Naive B cell (primary cell): ENCODE measurements around the gene WDR75. TPM values are rescaled to one million over a fixed set of nuclear protein-coding genes. Genes with fewer than 3 reads are reported as not detected.

ENCODE experiments used
- polyA plus RNA-seq, 6 donors: library from polyadenylated mRNA; unstranded; fragments of 300-500 nt; fragmentation: Illumina TruSeq; gene quantifications; one replicate each; pipeline ENCODE4 v1.2.3, GENCODE V29; 2021; ENCODE audit warnings: low read depth in 6 of 6

The WDR75 gene
- polyA plus RNA-seq, 6 donors from 2014 or later = 3.9 to 15.5 (median 13.8) TPM

Other genes with a start within 250 kb of the WDR75 start
- 1 to 10 TPM; 1.9 to 7.2 (median 3.3) TPM for gene SLC40A1, start 139.3 kb downstream of the WDR75 start, polyA plus RNA-seq
- 10 to 100 TPM; 36.5 to 52.5 (median 44.8) TPM for gene ASNSD1, start 220.0 kb downstream of the WDR75 start, polyA plus RNA-seq
- gene ANKAR, start 233.2 kb downstream of the WDR75 start, polyA plus RNA-seq = 10 to 100 TPM; 12.6 to 30.9 (median 17.3) TPM